Measurements from ENCODE around the gene MKS1.

DNA sequence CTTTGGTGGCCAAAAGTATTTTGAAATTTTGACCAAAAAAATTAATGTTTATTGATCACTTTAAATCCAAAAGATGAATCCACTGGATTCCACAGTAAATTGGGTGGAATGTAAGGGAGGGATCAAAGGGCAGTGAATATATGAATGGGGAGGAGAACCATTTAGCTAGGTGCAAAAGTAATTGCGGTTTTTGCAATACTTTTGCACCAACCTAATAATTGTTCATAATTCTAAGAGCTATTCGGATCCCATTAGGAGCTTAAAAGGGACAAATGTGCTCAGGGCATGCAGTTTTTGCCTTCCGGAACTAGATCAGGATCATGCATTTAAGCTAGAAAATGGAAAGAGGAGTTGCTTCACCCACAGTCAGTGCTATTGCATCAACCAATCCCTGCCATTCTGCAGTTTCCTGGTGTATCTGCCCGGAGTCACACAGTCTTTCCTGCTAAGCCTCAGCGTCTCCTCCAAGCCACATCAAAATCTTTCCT is 19.1 kb upstream of the MKS1 start, which contains the start of gene LPO:
- TF ChIP-seq, protein P1, sequence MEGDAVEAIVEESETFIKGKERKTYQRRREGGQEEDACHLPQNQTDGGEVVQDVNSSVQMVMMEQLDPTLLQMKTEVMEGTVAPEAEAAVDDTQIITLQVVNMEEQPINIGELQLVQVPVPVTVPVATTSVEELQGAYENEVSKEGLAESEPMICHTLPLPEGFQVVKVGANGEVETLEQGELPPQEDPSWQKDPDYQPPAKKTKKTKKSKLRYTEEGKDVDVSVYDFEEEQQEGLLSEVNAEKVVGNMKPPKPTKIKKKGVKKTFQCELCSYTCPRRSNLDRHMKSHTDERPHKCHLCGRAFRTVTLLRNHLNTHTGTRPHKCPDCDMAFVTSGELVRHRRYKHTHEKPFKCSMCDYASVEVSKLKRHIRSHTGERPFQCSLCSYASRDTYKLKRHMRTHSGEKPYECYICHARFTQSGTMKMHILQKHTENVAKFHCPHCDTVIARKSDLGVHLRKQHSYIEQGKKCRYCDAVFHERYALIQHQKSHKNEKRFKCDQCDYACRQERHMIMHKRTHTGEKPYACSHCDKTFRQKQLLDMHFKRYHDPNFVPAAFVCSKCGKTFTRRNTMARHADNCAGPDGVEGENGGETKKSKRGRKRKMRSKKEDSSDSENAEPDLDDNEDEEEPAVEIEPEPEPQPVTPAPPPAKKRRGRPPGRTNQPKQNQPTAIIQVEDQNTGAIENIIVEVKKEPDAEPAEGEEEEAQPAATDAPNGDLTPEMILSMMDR (IDR thresholded peaks at IDR 0.05): no peak
- TF ChIP-seq POLR2A (IDR thresholded peaks at IDR 0.05): no peak
